Gastroesophageal sphincter (tissue), 4 donors: ENCODE results near the gene KCNS1. TPM values are rescaled to one million over a fixed set of nuclear protein-coding genes. Genes with fewer than 3 reads are reported as not detected.

ENCODE experiments used
- ATAC-seq: fragments of 150-250 bp; one replicate; pipeline ENCODE4 v1.9.1; 2016; ENCODE audit warnings: mild to moderate bottlenecking, moderate library complexity
- H3K27ac ChIP-seq, 4 donors: fragments of 200-600 bp; sonication (generic) in 3 of 4; 1 replicate in 3 of 4; 2 replicates in 1 of 4; pipeline ENCODE4 v1.5.1; 2016 to 2019
- H3K27me3 ChIP-seq: fragments of 200-600 bp; sonication (generic); one replicate; pipeline ENCODE4 v1.5.1; 2019
- H3K36me3 ChIP-seq, 2 donors: fragments of 200-600 bp; sonication (generic); one replicate each; pipeline ENCODE4 v1.5.1; 2019; ENCODE audit warnings: control low read depth in 1 of 2
- H3K4me1 ChIP-seq, 3 donors: fragments of 200-600 bp; sonication (generic); 1 replicate in 2 of 3; 2 replicates in 1 of 3; pipeline ENCODE4 v1.5.1; 2016 to 2019; ENCODE audit warnings: control low read depth in 2 of 3
- H3K4me3 ChIP-seq, 2 donors: fragments of 200-600 bp; sonication (generic); one replicate each; pipeline ENCODE4 v1.5.1; 2019; ENCODE audit warnings: mild to moderate bottlenecking in 1 of 2, moderate library complexity in 1 of 2
- H3K9me3 ChIP-seq, 3 donors: fragments of 200-600 bp; sonication (generic); one replicate each; pipeline ENCODE4 v1.5.1; 2017 to 2019; ENCODE audit warnings: control low read depth in 2 of 3
- EP300 ChIP-seq: sonication (generic); formaldehyde crosslinking; IDR thresholded peaks from one replicate; pipeline ENCODE4 v1.6.1; 2017; ENCODE audit warnings: antibody characterized with exemption, mild to moderate bottlenecking
- POLR2A ChIP-seq, 2 donors: fragments of 450-650 bp; IDR thresholded peaks; one replicate each; pipeline ENCODE4 v1.6.1; 2017; ENCODE audit warnings: antibody characterized with exemption in 2 of 2, mild to moderate bottlenecking in 2 of 2, moderate library complexity in 1 of 2
- POLR2AphosphoS5 ChIP-seq: sonication (generic); formaldehyde crosslinking; IDR thresholded peaks from one replicate; pipeline ENCODE4 v1.6.1; 2017; ENCODE audit warnings: antibody characterized with exemption
- WGBS, 2 donors: methylation state at CpG; one replicate each; pipeline ENCODE4 v1.1.5; 2018; ENCODE audit warnings: low coverage in 1 of 2; 5-methylcytosine and 5-hydroxymethylcytosine counted together
- total RNA-seq, 4 donors: library from RNA; depleted of rRNA; stranded (reverse); fragments of >200 nt; gene quantifications; one replicate each; pipeline ENCODE4 v1.1.0, GENCODE V29; 2016
- TF ChIP-seq, protein P1 (sequence below), 4 experiments: fragments of 200-600 bp in 2 of 4; fragments of 450-650 bp in 2 of 4; sonication (generic) in 1 of 4; IDR thresholded peaks; one replicate each; pipeline ENCODE4 v1.5.1; 2017 to 2019; ENCODE audit warnings: antibody characterized with exemption in 4 of 4, mild to moderate bottlenecking in 2 of 4, moderate library complexity in 2 of 4

The KCNS1 gene
- total RNA-seq, 4 donors from 2014 or later: not detected

- TF ChIP-seq POLR2AphosphoS5 (no peak), POLR2A (IDR thresholded peaks at IDR 0.05) (no peak), EP300 (no peak)
- TF ChIP-seq, protein P1, sequence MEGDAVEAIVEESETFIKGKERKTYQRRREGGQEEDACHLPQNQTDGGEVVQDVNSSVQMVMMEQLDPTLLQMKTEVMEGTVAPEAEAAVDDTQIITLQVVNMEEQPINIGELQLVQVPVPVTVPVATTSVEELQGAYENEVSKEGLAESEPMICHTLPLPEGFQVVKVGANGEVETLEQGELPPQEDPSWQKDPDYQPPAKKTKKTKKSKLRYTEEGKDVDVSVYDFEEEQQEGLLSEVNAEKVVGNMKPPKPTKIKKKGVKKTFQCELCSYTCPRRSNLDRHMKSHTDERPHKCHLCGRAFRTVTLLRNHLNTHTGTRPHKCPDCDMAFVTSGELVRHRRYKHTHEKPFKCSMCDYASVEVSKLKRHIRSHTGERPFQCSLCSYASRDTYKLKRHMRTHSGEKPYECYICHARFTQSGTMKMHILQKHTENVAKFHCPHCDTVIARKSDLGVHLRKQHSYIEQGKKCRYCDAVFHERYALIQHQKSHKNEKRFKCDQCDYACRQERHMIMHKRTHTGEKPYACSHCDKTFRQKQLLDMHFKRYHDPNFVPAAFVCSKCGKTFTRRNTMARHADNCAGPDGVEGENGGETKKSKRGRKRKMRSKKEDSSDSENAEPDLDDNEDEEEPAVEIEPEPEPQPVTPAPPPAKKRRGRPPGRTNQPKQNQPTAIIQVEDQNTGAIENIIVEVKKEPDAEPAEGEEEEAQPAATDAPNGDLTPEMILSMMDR (IDR thresholded peaks at IDR 0.05): no peak
- ATAC-seq: no peak
- Histone ChIP-seq H3K36me3 (no peaks in the 10 kb centered on the region), H3K9me3 (no peaks in the 10 kb centered on the region), H3K4me3 (no peak overlapping the region), H3K27me3 (peaks cover 61% of the 10 kb centered on the region), H3K27ac (no peak overlapping the region), H3K4me1 (no peaks in the 10 kb centered on the region)
- WGBS, 2 donors: 74 to 76% methylated on average over 2 of the region's 2 CpGs
Measured at GRCh38 chr20:45118028-45118427, 17.1 kb upstream of the KCNS1 start.

- no peak for ATAC-seq
- Histone ChIP-seq H3K9me3 (no peaks in the 10 kb centered on the region), H3K36me3 (no peaks in the 10 kb centered on the region), H3K27me3 (peaks cover 61% of the 10 kb centered on the region), H3K27ac (no peak overlapping the region), H3K4me1 (no peaks in the 10 kb centered on the region), H3K4me3 (no peak overlapping the region)
- TF ChIP-seq POLR2AphosphoS5 (no peak), POLR2A (IDR thresholded peaks at IDR 0.05) (no peak), EP300 (no peak)
- 55 to 68% methylated on average over 4 of the region's 4 CpGs for WGBS, 2 donors
Measured at GRCh38 chr20:45117581-45117980, 16.7 kb upstream of the KCNS1 start.

- no peak overlapping the region for H3K4me3 ChIP-seq
- H3K36me3 ChIP-seq: no peaks in the 10 kb centered on the region
- no peaks in the 10 kb centered on the region for H3K4me1 ChIP-seq
- H3K9me3 ChIP-seq: no peaks in the 10 kb centered on the region
- no peak overlapping the region for H3K27ac ChIP-seq
- TF ChIP-seq, protein P1 (IDR thresholded peaks at IDR 0.05): no peak
- no peak for ATAC-seq
- H3K27me3 ChIP-seq: peaks cover 66% of the 10 kb centered on the region
- 67 to 76% methylated on average over 1 to 3 of the region's 4 CpGs for WGBS, 2 donors
Measured at GRCh38 chr20:45115829-45116228, 14.9 kb upstream of the KCNS1 start.

DNA sequence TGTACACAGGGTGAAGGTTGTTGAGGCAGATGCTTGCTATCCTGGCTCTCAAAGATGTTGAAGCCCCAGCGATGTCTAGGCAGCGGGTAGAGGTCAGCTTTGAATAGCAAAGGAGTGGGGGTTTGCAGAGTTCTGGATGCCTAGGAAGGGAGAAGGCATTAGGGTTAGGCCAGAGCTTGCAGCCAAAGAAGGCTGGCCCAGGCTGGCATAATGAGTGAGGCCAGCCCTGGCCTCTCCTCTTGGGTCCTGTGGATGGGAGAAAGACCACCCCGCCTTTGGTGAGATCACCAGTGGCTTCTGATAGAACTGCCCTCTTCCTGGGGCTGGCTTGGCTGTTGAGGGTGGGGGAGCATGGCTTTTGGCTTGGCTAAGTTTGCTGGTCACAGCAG, 14.5 kb upstream of the KCNS1 start:
- Histone ChIP-seq H3K4me3 (no peak overlapping the region), H3K27ac (no peak overlapping the region), H3K36me3 (no peaks in the 10 kb centered on the region), H3K27me3 (peaks cover 69% of the 10 kb centered on the region), H3K9me3 (no peaks in the 10 kb centered on the region), H3K4me1 (no peaks in the 10 kb centered on the region)
- WGBS, 2 donors: no CpG with 5 or more reads among the region's 3 CpGs
- TF ChIP-seq, protein P1 (IDR thresholded peaks at IDR 0.05): no peak
- TF ChIP-seq POLR2A (IDR thresholded peaks at IDR 0.05) (no peak), EP300 (no peak), POLR2AphosphoS5 (no peak)
- no peak for ATAC-seq

GRCh38 chr20:45114465-45115385, 13.8 kb upstream of the KCNS1 start, which contains the start of gene WFDC5:
TSS of gene WFDC5 (minus strand) at chr20:45115174. CDS start at chr20:45115083, 91 bp downstream.
- peaks cover 69% of the 10 kb centered on the region for H3K27me3 ChIP-seq
- no peak for ATAC-seq
- 40 to 73% methylated on average over 1 to 6 of the region's 16 CpGs for WGBS, 2 donors

More at GRCh38 chr20:45114465-45115385, 13.8 kb upstream of the KCNS1 start, which contains the start of gene WFDC5:
- Histone ChIP-seq H3K27ac (no peak within 1 kb of the TSS), H3K4me3 (no peak within 1 kb of the TSS), H3K4me1 (no peaks in the 10 kb centered on the region), H3K9me3 (no peaks in the 10 kb centered on the region), H3K36me3 (no peaks in the 10 kb centered on the region)
- no peak for TF ChIP-seq EP300
- TF ChIP-seq POLR2A (IDR thresholded peaks at IDR 0.05): no peak
- no peak for TF ChIP-seq POLR2AphosphoS5
- TF ChIP-seq, protein P1 (IDR thresholded peaks at IDR 0.05): no peak
